ENCODE results near the gene NAALADL2. TPM values are rescaled to one million over a fixed set of nuclear protein-coding genes. Genes with fewer than 3 reads are reported as not detected.
"Not testable (repeated sequence)": the region's sequence is repeated elsewhere in the genome, so short reads cannot be mapped to it uniquely, and the experiment has no call there.

Gene NAALADL2
- polyA plus RNA-seq, 3 donors = 17.2 to 18.3 (median 17.5) TPM

- DNase-seq (ENCODE audit: extremely low read depth in 1 of 11, low read depth in 9 of 11, low spot score in 4 of 11) = no peak
These were observed 869.4 kb downstream of the NAALADL2 start for GRCh38 chr3:175728566-175728965.

- no peak for DNase-seq (ENCODE audit: extremely low read depth in 1 of 11, low read depth in 9 of 11, low spot score in 4 of 11)
These were observed 870.3 kb downstream of the NAALADL2 start for GRCh38 chr3:175729466-175729865.

- no peak for DNase-seq (ENCODE audit: extremely low read depth in 1 of 11, low read depth in 9 of 11, low spot score in 4 of 11)
These were observed 872.4 kb downstream of the NAALADL2 start for GRCh38 chr3:175731543-175731942.

- no peak for DNase-seq (ENCODE audit: extremely low read depth in 1 of 11, low read depth in 9 of 11, low spot score in 4 of 11)
These were observed 872.9 kb downstream of the NAALADL2 start for GRCh38 chr3:175732017-175732416.

GRCh38 chr3:175735866-175736265 lies 876.7 kb downstream of the NAALADL2 start:
- DNase-seq (ENCODE audit: extremely low read depth in 1 of 11, low read depth in 9 of 11, low spot score in 4 of 11) = no peak

DNA sequence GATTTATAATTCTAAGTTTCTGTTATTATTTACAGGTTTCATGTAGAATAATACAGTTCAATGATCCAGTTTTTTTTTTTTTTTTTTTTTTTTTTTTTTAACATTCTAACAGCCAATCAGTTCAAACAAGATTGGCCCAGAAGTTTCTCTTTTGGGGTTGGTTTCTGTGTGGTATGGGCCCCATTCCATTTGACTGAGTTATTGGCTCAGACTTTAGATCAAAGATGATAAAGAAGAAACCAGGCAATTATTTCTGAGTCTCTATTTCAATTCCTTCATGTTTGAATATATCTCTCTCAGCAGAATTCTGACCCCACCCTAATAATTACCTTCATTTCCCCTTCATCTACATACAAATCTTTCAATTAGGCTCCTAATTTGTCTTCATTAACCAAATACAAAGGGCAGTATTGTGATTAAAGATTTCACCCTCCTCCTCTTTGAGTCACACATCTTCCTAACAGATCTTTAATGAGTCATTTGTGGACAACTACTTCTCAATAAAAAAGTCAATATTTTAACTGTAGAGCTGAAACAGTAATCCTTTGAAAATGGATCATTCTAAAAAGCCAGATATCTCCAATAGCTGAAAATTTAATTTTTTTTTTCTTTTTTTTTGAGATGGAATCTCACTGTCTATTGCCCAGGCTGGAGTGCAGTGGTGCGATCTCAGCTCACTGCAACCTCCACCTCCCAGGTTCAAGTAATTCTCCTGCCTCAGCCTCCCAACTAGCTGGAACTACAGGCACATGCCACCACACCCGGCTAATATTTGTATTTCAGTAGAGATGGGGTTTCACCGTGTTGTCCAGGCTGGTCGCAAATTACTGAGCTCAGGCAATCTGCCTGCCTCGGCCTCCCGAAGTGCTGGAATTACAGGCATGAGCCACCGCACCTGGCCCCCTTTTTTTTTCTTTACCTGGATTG lies 878.8 kb downstream of the NAALADL2 start:
- no peak for DNase-seq (ENCODE audit: extremely low read depth in 1 of 11, low read depth in 9 of 11, low spot score in 4 of 11)

DNA sequence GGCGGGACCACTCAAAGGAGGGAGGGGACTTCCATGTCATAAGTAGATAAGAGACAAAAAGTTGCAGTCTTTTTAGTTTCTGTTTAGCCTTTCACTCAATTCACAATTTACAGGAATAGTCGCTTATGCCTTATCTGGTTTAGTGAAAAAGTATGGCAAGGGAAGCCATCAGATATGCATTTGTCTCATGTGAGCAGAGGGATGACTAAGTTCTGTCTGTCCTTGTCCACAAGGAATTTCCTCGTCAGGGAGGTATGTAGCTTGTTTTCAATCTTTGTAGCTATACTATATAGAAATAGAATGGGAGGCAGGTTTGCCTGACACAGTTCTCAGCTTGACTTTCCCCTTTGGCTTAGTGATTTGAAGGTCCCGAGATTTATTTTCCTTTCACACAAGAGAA lies 882.8 kb downstream of the NAALADL2 start:
- no peak for DNase-seq (ENCODE audit: extremely low read depth in 1 of 11, low read depth in 9 of 11, low spot score in 4 of 11)

DNA sequence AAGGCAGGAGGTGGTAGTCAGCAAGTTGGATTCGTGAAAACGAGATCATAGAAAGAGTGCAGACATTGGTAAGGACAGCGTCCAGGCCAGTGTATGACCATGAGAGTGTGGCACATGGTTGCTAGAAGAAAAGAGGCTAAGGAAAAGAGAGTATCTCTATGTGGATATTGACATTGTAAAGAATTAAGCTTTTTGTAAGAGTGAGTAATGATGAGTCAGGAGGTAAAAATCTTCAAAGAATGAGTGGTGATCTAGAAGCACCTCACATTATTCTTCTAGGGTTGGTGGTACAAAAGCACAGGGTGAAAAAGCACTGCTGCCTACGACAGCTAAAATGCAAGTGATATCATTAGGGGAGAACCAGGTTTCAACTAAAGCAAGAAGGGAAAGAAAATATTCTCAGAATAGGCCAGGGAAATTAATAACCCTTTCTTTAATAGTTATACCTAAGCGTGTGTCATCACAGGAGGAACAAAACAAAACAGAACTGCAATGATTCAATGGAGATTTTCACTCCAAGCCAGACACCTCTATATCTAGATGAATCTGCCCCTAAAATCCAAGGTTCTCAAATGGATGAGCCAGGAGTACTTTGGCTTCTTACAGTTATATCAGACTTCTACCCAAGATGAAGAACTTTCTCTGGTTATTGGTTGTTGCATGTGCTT lies 884.7 kb downstream of the NAALADL2 start:
- no peak for DNase-seq (ENCODE audit: extremely low read depth in 1 of 11, low read depth in 9 of 11, low spot score in 4 of 11)

DNA sequence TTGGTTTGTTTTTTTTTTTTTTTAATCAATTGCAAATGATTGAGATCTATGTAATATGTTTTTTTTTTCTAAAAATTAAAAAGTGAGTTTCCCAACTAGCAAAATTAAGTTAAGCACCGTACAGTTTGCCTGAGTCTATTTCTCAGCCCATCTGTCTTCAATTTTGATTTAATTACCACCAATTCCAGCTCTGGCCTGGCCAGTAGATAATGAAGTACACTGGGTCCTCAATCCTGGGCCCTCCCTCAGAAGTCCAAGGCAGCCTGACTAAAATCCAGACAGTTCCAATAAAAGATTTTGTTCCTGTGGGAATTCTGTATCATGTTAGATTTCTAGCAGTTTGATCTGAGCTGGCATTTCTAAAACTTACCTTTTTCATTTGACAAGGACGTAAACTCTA lies 887.2 kb downstream of the NAALADL2 start:
- no peak for DNase-seq (ENCODE audit: extremely low read depth in 1 of 11, low read depth in 9 of 11, low spot score in 4 of 11)

GRCh38 chr3:175748087-175748730 lies 889.1 kb downstream of the NAALADL2 start:
- DNase-seq (ENCODE audit: extremely low read depth in 1 of 11, low read depth in 9 of 11, low spot score in 4 of 11) = no peak

- DNase-seq (ENCODE audit: extremely low read depth in 1 of 11, low read depth in 9 of 11, low spot score in 4 of 11) = no peak
These were observed 890.8 kb downstream of the NAALADL2 start for GRCh38 chr3:175749981-175750380.

DNA sequence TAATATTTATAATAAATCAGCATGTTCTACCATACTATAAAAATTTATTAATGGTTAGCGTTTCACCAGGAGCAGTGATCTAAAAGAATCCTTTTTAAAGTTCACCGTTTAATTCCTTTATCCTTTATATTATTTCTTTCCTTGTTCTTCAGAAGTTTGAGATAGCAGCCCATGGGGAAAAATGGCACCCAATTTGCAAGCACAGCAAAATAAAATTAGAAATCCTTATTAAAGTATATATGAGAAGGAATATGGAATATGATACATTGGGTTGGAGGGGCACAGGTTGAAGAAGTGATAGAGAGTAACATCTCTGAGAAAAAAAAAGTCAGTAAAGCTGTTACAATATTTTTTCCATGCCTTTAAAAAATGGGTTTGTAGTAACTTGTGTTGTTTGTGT lies 892.0 kb downstream of the NAALADL2 start:
- DNase-seq (ENCODE audit: extremely low read depth in 1 of 11, low read depth in 9 of 11, low spot score in 4 of 11) = no peak

DNA sequence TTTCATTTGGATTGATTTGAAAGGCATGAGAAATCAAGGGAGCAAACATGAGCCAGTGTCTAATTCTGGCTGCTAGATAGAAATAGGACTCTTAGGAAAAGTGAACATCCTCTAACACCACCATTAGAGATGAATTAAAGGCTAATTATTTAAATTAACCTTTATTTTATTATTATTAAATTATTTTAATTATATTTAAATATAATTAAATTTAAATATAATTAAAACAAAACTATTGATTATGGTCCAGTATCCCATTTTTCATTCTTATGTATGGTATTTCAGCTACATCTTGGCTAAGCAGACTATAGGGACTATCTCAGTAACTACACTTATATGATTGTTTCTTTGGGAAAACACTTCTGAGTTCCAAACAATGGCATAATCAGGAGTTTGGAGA lies 904.8 kb downstream of the NAALADL2 start:
- DNase-seq (ENCODE audit: extremely low read depth in 1 of 11, low read depth in 9 of 11, low spot score in 4 of 11) = no peak

DNA sequence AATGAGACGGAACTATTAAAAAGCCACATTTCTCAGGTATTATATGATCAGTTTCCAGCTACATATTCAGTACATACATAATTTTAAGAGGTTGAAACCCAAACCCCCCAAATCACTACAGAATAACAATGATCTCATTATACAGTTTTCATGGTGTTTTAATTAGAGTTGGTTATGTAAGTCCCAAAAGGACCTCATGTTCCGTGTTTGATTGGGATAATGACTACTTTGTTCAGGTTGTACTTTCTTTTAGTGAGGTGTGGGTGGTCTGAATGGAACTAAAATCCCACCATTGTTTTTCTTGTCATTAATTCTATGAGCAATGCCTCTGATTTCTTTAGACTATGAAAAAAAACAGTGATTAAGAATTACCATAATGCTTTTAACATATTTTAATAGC lies 905.6 kb downstream of the NAALADL2 start:
- DNase-seq (ENCODE audit: extremely low read depth in 1 of 11, low read depth in 9 of 11, low spot score in 4 of 11) = no peak

DNA sequence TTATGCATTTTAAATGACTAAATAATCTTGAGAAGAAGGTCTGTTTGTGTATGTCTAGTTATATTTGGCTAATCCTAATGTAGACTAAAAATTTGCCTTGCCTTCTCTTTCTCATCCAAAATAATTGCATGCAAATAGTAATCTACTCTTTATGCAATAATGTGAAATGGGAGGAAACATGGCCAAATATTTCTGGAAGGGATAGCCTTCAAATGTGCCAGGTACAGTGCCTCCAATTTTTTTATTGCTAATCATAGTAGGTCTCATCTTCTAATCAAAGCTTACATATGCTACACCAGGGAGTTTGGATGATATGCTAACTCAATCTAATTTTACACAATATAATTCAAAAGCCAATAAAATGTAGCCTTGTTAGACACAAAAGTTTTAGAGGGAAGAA lies 911.3 kb downstream of the NAALADL2 start:
- DNase-seq (ENCODE audit: extremely low read depth in 1 of 11, low read depth in 9 of 11, low spot score in 4 of 11) = no peak

DNA sequence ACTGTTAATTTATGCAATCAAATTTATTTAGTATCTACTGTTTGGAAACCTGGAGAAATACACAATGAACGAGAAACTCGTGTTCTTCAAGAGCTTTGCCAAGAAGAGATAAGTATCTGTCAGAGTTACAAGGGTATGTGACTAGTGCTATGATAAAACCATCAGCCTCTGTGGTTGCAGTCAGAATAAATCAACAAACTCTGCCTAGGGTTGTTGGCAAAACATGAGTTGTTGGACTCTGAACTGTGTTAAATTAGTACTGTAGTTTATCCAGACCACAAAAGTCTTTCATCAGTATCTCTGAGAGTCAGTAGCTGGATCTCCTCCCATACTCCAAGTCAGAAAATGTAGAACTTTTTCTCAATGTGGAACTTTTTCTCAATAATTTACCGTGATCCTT lies 918.4 kb downstream of the NAALADL2 start:
- DNase-seq (ENCODE audit: extremely low read depth in 1 of 11, low read depth in 9 of 11, low spot score in 4 of 11) = no peak

DNA sequence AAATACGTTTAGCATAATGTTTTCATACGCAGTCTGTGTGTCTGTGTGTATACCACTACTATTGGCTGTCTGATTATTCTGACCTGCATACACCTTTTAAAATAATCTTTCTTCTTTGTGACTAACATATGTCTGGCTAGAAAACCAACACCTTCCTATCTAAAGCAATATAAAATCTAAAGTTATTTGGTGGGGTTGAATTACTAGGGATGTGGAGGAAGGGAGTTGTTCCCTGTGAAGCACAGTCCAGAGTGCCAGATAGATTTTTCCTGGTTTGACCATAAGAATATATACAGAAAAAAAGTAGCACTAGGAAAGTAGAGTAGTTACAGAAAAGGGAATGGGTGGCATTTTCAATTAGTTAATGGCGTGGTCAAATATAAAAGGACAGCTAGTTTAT lies 918.8 kb downstream of the NAALADL2 start:
- no peak for DNase-seq (ENCODE audit: extremely low read depth in 1 of 11, low read depth in 9 of 11, low spot score in 4 of 11)

DNA sequence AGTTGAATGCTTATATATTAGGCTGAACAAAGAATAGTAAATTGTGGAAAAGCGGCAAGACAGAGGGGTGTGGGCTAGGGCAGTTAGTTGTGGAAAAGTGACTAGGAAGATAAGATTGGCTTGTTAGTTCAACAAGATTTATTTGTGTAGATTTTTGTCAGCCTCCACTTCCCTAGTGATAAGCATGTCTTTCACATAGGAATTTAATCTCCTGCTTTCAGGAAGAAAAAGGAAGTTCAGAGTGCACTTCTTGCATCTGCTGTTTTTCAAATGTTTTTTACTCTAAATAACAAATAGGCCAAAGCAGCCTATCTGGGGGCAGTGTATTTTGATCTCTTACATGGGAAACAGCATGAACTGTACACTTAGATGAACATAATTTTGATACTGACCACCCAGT lies 919.9 kb downstream of the NAALADL2 start:
- DNase-seq (ENCODE audit: extremely low read depth in 1 of 11, low read depth in 9 of 11, low spot score in 4 of 11) = no peak

DNA sequence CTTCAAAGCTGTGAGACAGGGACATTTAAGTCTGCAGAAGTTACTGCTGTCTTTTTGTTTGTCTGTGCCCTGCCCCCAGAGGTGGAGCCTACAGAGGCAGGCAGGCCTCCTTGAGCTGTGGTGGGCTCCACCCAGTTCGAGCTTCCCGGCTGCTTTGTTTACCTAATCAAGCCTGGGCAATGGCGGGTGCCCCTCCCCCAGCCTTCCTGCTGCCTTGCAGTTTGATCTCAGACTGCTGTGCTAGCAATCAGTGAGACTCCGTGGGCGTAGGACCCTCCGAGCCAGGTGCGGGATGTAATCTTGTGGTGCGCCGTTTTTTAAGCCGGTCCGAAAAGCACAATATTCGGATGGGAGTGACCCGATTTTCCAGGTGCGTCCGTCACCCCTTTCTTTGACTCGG lies 928.0 kb downstream of the NAALADL2 start:
- not testable (repeated sequence) for DNase-seq (ENCODE audit: extremely low read depth in 1 of 11, low read depth in 9 of 11, low spot score in 4 of 11)

GRCh38 chr3:175792245-175792644 lies 933.1 kb downstream of the NAALADL2 start:
- DNase-seq (ENCODE audit: extremely low read depth in 1 of 11, low read depth in 9 of 11, low spot score in 4 of 11) = no peak
